ENCODE data around the gene SLC19A1.
A peak's percentile ranks its signal among the peaks of the same experiment; 100 is the strongest.

Gene SLC19A1

DNA sequence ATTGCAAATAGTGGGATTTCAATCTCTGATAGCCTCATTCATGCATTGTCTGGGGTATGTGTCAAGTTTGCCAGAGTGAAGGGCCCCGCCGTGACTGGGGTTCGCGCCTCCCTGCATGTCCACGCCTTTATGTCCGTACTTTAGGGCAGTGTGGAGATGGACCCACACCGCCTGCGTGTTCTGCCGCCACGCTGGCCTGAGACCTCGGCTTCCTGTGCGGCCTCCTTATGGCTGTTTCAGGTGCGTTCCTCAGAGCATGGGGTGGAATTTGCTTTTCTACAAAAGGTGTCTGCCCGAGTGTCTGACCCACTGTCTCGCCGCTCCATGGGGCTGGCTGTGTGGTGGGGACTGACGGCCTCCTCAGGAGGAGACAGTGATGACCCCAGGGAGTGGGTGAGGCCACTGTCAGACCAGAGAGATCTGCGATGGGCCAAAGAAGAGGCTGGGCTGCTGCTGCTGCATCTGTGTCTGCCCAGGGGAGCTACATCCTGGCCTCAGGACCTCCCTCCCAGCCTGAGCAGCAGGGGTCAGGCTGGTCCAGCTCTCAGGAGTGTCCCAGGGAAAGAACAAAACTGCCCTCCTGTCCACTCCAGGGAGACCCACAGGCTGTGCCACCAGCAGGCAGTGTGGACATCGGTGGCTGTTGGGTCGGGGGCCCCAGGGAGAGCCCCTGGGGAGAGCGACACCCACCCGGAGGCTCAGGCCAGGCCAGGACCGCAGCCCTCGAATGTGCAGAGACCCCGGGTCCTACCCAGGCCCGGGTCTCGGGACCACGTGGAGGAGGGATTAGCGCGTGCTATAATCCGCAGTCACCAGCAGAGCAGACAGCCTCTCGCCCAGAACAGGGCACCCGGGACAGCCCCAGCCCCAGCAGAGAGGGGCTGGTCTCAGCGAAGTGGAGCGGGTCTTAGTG, 9.8 kb upstream of the SLC19A1 start:
- Histone ChIP-seq H3K9ac (ENCODE audit: low read depth in 1 of 2, low read length in 2 of 2) (no peak overlapping the region), H3K36me3 (ENCODE audit: control insufficient read depth in 2 of 2, insufficient read depth in 2 of 2, low read length in 2 of 2) (no peaks in the 10 kb centered on the region), H3K27me3 (ENCODE audit: control insufficient read depth in 2 of 2, insufficient read depth in 2 of 2, low read length in 2 of 2) (no peaks in the 10 kb centered on the region), H3K27ac (ENCODE audit: low read depth in 2 of 2, low read length in 2 of 2) (peak overlapping the region in 1 of 2 donors; percentile 32), H3K4me1 (ENCODE audit: control insufficient read depth in 2 of 2, insufficient read depth in 2 of 2, low read length in 2 of 2) (peaks cover 4 to 5% of the 10 kb centered on the region in 2 donors), H3K4me3 (ENCODE audit: low read length in 2 of 2) (no peak overlapping the region), H3K9me3 (ENCODE audit: control insufficient read depth in 2 of 2, low read length in 2 of 2) (no peaks in the 10 kb centered on the region)

DNA sequence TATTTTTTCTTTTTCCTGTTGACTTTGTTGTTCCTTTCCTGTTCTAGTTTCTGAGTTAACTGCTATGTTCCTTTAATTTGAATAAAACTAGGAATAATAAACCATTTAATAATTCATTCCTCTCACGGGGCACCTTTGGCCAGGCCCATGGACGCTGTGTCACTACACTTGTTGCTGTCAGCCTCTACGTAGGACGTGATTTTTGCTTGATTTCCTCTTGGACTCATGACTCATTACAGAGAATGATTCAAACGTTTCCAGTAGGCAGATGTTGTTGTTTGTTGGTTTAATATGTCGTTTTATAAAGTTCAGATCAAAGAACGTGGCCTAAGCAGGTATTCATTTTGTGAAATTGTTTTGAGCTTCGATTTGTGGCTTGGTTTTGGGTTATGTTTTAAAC, 9.1 kb upstream of the SLC19A1 start:
- Histone ChIP-seq H3K27me3 (ENCODE audit: control insufficient read depth in 2 of 2, insufficient read depth in 2 of 2, low read length in 2 of 2) (no peaks in the 10 kb centered on the region), H3K9ac (ENCODE audit: low read depth in 1 of 2, low read length in 2 of 2) (no peak overlapping the region), H3K4me1 (ENCODE audit: control insufficient read depth in 2 of 2, insufficient read depth in 2 of 2, low read length in 2 of 2) (peaks cover 4 to 5% of the 10 kb centered on the region in 2 donors), H3K36me3 (ENCODE audit: control insufficient read depth in 2 of 2, insufficient read depth in 2 of 2, low read length in 2 of 2) (no peaks in the 10 kb centered on the region), H3K27ac (ENCODE audit: low read depth in 2 of 2, low read length in 2 of 2) (peak overlapping the region; percentile 29 to 32), H3K9me3 (ENCODE audit: control insufficient read depth in 2 of 2, low read length in 2 of 2) (no peaks in the 10 kb centered on the region), H3K4me3 (ENCODE audit: low read length in 2 of 2) (no peak overlapping the region)

DNA sequence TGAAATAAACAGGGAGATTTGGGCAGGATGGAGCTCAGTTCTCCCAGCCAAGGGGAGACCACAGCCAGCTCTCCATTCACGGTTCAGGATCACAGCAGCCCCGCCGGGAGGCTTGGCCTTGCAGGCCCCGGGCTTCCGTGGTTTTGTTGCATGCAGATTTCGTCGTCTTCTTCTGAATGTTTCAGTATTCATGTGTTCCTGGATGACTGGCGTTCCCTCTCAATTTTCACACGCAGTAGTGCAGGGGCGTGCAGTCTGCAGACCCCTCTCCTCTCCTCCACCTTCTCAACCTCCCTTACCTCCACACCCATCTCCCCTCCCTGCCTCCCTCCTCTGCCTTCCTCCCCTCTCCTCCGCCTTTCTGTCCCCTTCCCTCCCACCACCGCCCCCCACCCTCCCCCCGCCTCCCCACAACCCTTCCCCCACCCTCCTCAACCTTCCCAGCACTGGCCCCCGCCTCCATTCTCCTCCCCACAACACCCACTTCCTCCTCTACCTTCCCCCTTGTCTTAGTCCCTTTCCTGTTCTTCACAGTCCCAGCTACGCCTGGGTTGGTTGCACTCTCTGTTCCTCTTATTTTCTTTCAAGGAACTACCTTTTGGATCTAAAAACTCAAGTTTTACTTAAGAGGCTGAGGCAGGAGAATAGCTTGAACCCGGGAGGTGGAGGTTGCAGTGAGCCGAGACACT, 8.4 kb upstream of the SLC19A1 start:
- H3K36me3 ChIP-seq (ENCODE audit: control insufficient read depth in 2 of 2, insufficient read depth in 2 of 2, low read length in 2 of 2), result no peaks in the 10 kb centered on the region
- no peak overlapping the region for H3K9ac ChIP-seq (ENCODE audit: low read depth in 1 of 2, low read length in 2 of 2)
- peaks cover 4% of the 10 kb centered on the region in 2 donors for H3K4me1 ChIP-seq (ENCODE audit: control insufficient read depth in 2 of 2, insufficient read depth in 2 of 2, low read length in 2 of 2)
- no peaks in the 10 kb centered on the region for H3K9me3 ChIP-seq (ENCODE audit: control insufficient read depth in 2 of 2, low read length in 2 of 2)
- no peaks in the 10 kb centered on the region for H3K27me3 ChIP-seq (ENCODE audit: control insufficient read depth in 2 of 2, insufficient read depth in 2 of 2, low read length in 2 of 2)
- H3K27ac ChIP-seq (ENCODE audit: low read depth in 2 of 2, low read length in 2 of 2), result peak overlapping the region; percentile 29 to 43
- H3K4me3 ChIP-seq (ENCODE audit: low read length in 2 of 2), result peak overlapping the region in 1 of 2 donors; percentile 5

DNA sequence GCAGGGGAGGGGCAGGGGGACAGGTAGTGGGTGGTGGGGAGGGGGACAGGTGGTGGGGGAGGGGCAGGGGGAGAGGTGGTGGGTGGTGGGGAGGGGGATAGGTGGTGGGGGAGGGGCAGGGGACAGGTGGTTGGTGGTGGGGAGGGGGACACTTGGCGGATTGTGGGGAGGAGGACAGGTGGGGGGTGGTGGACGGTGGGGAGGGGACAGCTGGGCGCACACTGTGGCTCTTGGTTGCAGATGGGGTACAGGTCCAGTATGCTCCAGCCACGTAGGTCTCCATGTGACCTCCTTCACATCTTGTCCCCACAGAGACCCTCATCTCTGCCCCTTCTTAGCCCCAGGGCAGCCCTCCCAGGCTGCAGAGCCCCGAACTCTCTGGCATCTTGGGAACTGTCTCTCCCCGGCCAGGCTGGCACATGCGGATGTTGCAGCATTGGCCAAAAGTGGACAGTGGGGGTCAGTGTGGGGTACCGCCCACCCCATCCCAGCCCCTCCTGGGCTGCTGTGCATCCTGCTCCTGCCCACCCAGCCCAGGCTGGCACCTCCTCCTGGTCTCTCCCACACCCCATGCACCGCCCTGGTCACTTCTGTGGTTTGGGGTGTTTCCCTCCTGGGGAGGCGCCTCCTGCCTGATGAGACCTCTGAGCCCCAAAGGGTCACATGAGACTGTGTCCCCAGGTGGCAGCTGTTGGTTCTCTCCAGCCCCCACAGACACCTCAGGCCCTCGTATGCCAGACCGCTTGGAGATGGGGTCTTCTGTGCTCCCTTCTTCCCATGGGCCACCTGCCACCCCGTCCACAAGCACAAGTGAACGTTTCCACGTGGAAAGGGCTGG, 7.6 kb upstream of the SLC19A1 start:
- H3K27ac ChIP-seq (ENCODE audit: low read depth in 2 of 2, low read length in 2 of 2), result peak overlapping the region in 1 of 2 donors; percentile 43
- H3K36me3 ChIP-seq (ENCODE audit: control insufficient read depth in 2 of 2, insufficient read depth in 2 of 2, low read length in 2 of 2), result no peaks in the 10 kb centered on the region
- H3K9ac ChIP-seq (ENCODE audit: low read depth in 1 of 2, low read length in 2 of 2), result no peak overlapping the region
- H3K9me3 ChIP-seq (ENCODE audit: control insufficient read depth in 2 of 2, low read length in 2 of 2), result no peaks in the 10 kb centered on the region
- no peaks in the 10 kb centered on the region for H3K27me3 ChIP-seq (ENCODE audit: control insufficient read depth in 2 of 2, insufficient read depth in 2 of 2, low read length in 2 of 2)
- H3K4me3 ChIP-seq (ENCODE audit: low read length in 2 of 2), result peak overlapping the region in 1 of 2 donors; percentile 5
- H3K4me1 ChIP-seq (ENCODE audit: control insufficient read depth in 2 of 2, insufficient read depth in 2 of 2, low read length in 2 of 2), result peaks cover 3 to 4% of the 10 kb centered on the region in 2 donors

DNA sequence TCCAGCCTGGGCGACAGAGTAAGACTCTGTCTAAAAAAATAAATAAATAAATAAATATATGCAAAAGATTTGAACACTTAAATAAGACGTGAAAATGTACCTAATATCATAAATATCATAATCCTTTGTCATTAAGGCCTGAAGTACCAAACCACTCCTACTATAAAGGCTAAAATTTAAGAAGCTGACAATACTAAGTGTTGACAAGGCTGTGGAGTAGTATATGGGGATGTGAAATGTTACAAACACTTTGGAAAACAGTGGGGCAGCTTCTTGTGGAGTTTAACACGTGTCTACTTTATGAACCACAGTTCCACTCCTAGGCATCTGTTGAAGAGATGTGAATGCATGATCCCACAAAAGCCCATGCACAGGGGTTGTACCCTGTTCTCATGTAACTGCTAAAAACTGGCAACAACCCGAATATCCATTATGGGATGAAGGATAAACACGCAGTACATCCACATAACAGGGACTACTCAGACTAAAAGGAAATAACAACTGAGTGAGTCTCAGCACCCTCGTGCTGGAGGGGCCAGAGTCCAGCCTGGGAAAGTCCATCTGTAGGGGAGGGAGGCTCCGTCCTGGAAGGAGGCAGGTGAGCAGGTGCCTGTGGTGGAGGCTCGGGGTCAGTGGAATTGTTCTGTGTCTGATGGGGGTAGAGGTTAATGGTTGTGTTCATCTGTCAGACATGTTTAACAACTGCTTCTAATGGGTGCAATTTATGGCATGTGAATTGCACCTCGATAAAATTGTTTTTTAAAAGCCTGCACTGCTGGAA, 6.7 kb upstream of the SLC19A1 start:
- no peak overlapping the region for H3K27ac ChIP-seq (ENCODE audit: low read depth in 2 of 2, low read length in 2 of 2)
- H3K27me3 ChIP-seq (ENCODE audit: control insufficient read depth in 2 of 2, insufficient read depth in 2 of 2, low read length in 2 of 2), result no peaks in the 10 kb centered on the region
- no peaks in the 10 kb centered on the region for H3K36me3 ChIP-seq (ENCODE audit: control insufficient read depth in 2 of 2, insufficient read depth in 2 of 2, low read length in 2 of 2)
- peaks cover 3 to 4% of the 10 kb centered on the region in 2 donors for H3K4me1 ChIP-seq (ENCODE audit: control insufficient read depth in 2 of 2, insufficient read depth in 2 of 2, low read length in 2 of 2)
- H3K4me3 ChIP-seq (ENCODE audit: low read length in 2 of 2), result no peak overlapping the region
- H3K9ac ChIP-seq (ENCODE audit: low read depth in 1 of 2, low read length in 2 of 2), result no peak overlapping the region
- H3K9me3 ChIP-seq (ENCODE audit: control insufficient read depth in 2 of 2, low read length in 2 of 2), result no peaks in the 10 kb centered on the region

DNA sequence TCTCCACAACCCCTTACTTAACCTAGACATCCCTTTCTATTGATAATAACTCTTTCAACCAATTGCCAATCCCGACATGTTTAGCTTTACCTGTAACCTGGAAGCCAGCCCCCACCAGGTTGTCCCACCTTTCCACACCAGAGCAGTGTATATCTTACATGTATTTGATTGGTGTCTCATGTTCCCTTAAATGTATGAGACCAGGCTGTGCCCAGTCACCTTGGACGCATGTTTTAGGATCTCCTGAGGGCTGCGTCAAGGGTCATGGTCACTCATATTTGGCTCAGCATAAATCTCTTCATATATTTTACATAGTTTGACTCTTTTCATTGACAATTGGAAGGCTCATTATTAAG, 5.3 kb upstream of the SLC19A1 start:
- no peaks in the 10 kb centered on the region for H3K36me3 ChIP-seq (ENCODE audit: control insufficient read depth in 2 of 2, insufficient read depth in 2 of 2, low read length in 2 of 2)
- no peak overlapping the region for H3K27ac ChIP-seq (ENCODE audit: low read depth in 2 of 2, low read length in 2 of 2)
- H3K4me1 ChIP-seq (ENCODE audit: control insufficient read depth in 2 of 2, insufficient read depth in 2 of 2, low read length in 2 of 2), result peaks cover 3 to 4% of the 10 kb centered on the region in 2 donors
- no peaks in the 10 kb centered on the region for H3K27me3 ChIP-seq (ENCODE audit: control insufficient read depth in 2 of 2, insufficient read depth in 2 of 2, low read length in 2 of 2)
- no peak overlapping the region for H3K4me3 ChIP-seq (ENCODE audit: low read length in 2 of 2)
- no peaks in the 10 kb centered on the region for H3K9me3 ChIP-seq (ENCODE audit: control insufficient read depth in 2 of 2, low read length in 2 of 2)
- H3K9ac ChIP-seq (ENCODE audit: low read depth in 1 of 2, low read length in 2 of 2), result no peak overlapping the region

DNA sequence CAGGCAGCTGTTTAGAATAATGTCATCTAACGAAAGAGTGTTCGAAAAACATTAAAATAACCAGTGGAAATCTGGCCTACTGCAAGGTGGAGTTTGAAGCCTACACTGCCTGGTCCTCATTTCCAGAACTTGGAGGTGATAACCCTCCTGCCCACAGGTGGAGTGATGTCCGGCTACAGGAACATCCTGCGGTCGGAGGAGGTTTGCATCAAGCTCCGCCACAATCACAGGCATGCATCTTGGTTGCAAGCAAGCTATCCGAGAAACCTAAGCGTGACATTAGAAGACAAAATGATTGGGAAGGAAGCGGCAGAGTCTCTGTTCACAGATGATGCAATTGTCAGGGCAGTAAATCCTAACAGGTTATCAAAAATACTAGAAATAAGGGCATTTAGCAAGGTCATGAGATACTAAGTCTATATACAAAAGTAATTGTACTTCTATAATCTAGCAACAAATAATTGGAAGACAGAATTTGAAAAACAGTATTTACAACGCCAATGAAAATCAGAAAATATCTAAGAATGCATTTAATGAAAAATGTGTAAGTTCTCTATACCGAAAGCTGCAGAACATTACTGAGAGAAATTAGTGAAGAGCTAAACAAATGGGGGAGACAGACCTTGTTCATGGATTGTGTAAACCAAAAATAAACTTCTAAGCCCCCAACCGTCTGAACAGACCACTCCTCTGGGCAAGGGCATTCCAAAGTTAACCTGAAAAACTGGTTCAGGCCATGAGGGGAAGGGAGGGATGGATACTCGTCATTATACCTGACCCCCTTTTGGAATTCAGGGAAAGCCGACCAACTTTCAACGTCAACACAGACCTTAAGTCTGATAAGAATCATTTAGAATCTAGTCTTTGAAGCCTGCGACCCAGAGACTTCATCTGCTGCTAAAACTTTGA, 4.7 kb upstream of the SLC19A1 start:
- Histone ChIP-seq H3K27me3 (ENCODE audit: control insufficient read depth in 2 of 2, insufficient read depth in 2 of 2, low read length in 2 of 2) (no peaks in the 10 kb centered on the region), H3K27ac (ENCODE audit: low read depth in 2 of 2, low read length in 2 of 2) (no peak overlapping the region), H3K9ac (ENCODE audit: low read depth in 1 of 2, low read length in 2 of 2) (no peak overlapping the region), H3K9me3 (ENCODE audit: control insufficient read depth in 2 of 2, low read length in 2 of 2) (no peaks in the 10 kb centered on the region), H3K4me1 (ENCODE audit: control insufficient read depth in 2 of 2, insufficient read depth in 2 of 2, low read length in 2 of 2) (peaks cover 0 to 4% of the 10 kb centered on the region in 2 donors), H3K4me3 (ENCODE audit: low read length in 2 of 2) (no peak overlapping the region), H3K36me3 (ENCODE audit: control insufficient read depth in 2 of 2, insufficient read depth in 2 of 2, low read length in 2 of 2) (no peaks in the 10 kb centered on the region)

DNA sequence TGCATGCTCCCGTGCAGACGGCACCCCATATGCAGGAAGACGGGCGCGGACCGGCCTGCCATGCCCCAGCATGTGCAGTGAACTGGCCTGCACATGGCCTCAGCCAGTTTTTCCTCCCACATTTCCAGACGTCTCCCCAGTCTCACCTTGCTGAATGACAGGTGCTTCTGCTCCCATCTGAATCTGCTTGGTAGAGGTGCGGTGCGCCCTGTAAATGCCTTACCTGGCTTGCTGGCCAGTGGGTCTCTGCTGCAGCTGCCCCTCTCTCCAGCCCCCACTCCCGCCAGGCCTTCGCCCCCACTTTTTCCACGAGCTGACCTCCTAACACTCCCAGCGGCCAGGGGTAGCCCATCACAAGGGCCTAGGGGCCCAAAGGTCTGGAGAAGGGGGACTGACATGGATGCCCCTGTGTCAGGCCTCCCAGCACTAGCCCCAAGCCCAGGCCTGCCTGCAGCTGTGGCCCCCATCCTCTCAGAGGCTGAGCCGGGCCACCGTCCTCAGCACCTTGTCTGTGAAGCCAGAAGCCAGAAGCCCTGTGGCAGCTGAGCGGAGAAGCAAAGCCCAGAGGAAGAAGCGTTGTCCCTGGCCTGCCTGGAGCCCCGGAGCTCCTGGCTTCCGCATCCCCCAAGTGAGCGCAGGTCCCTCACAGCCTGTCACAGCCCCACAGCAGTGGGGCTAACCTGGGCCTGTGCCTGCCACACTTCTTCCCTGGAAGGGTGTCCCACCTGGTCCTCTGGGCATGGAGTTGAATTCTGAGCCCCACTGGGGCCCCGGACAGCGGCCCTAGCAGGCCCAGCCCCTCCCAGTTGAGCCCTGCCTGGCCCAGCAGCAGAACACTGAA, 3.7 kb upstream of the SLC19A1 start:
- H3K9ac ChIP-seq (ENCODE audit: low read depth in 1 of 2, low read length in 2 of 2), result no peak overlapping the region
- no peaks in the 10 kb centered on the region for H3K9me3 ChIP-seq (ENCODE audit: control insufficient read depth in 2 of 2, low read length in 2 of 2)
- H3K36me3 ChIP-seq (ENCODE audit: control insufficient read depth in 2 of 2, insufficient read depth in 2 of 2, low read length in 2 of 2), result no peaks in the 10 kb centered on the region
- no peak overlapping the region for H3K27ac ChIP-seq (ENCODE audit: low read depth in 2 of 2, low read length in 2 of 2)
- H3K27me3 ChIP-seq (ENCODE audit: control insufficient read depth in 2 of 2, insufficient read depth in 2 of 2, low read length in 2 of 2), result no peaks in the 10 kb centered on the region
- H3K4me3 ChIP-seq (ENCODE audit: low read length in 2 of 2), result no peak overlapping the region
- peaks cover 4 to 5% of the 10 kb centered on the region in 2 donors for H3K4me1 ChIP-seq (ENCODE audit: control insufficient read depth in 2 of 2, insufficient read depth in 2 of 2, low read length in 2 of 2)
